Measurements from ENCODE around the gene LIN54.

- TF ChIP-seq EP300 (IDR thresholded peaks at IDR 0.05; ENCODE audit: borderline replicate concordance in 1 of 2, low read depth in 1 of 2, low read length in 1 of 2) (no peak), CTCF (IDR thresholded peaks at IDR 0.05) (no peak), NFIC (IDR thresholded peaks at IDR 0.05; ENCODE audit: borderline replicate concordance) (peak; percentile 48; the same call in 1 of the 2 replicates), EZH2phosphoT487 (IDR thresholded peaks at IDR 0.05; ENCODE audit: borderline replicate concordance, low read depth) (no peak), SMC3 (IDR thresholded peaks at IDR 0.05; ENCODE audit: low read depth, low read length) (no peak), PBX3 (IDR thresholded peaks at IDR 0.05) (no peak), POLR2AphosphoS5 (IDR thresholded peaks at IDR 0.05; ENCODE audit: low read depth, low read length) (no peak), ZBTB33 (IDR thresholded peaks at IDR 0.05; ENCODE audit: borderline replicate concordance, low read depth) (no peak)
Observed at GRCh38 chr4:82948647-82949204, 61.9 kb downstream of the LIN54 start.
